ENCODE data around the gene OR9G1.
"Not testable (repeated sequence)": the region's sequence is repeated elsewhere in the genome, so short reads cannot be mapped to it uniquely, and the experiment has no call there.

- not testable (repeated sequence) for TF ChIP-seq ATF2 (CRISPR knock-in tag; IDR thresholded peaks at IDR 0.05); ZNF140 (CRISPR knock-in tag; IDR thresholded peaks at IDR 0.05); PPARD (CRISPR knock-in tag; IDR thresholded peaks at IDR 0.05); ETV6 (IDR thresholded peaks at IDR 0.05; ENCODE audit: borderline replicate concordance in 1 of 2, low read depth in 2 of 2, low read length in 1 of 2); ETV6 (CRISPR knock-in tag; IDR thresholded peaks at IDR 0.05; ENCODE audit: borderline replicate concordance); MBD2 (IDR thresholded peaks at IDR 0.05; ENCODE audit: borderline replicate concordance, low read depth); CTCF (IDR thresholded peaks at IDR 0.05 in 2 of 3, conservative IDR thresholded peaks at IDR 0.05 in 1 of 3; ENCODE audit: insufficient read depth in 2 of 3, low read depth in 1 of 3, low read length in 3 of 3); HMG20B (CRISPR knock-in tag; IDR thresholded peaks at IDR 0.05); SRF (CRISPR knock-in tag; IDR thresholded peaks at IDR 0.05); FOXM1 (IDR thresholded peaks at IDR 0.05; ENCODE audit: low read depth); FOXM1 (CRISPR knock-in tag; IDR thresholded peaks at IDR 0.05; ENCODE audit: low read depth); EZH2 (IDR thresholded peaks at IDR 0.05; ENCODE audit: borderline replicate concordance, low read depth, low read length); E2F6 (IDR thresholded peaks at IDR 0.05; ENCODE audit: borderline replicate concordance in 1 of 2, extremely low read depth in 1 of 2, insufficient read depth in 1 of 2, insufficient read length in 1 of 2, low read depth in 1 of 2, low read length in 1 of 2, poor library complexity in 1 of 2, severe bottlenecking in 1 of 2); ZBTB8A (IDR thresholded peaks at IDR 0.05; ENCODE audit: partially characterized antibody); LEF1 (IDR thresholded peaks at IDR 0.05)
These were observed 7.7 kb upstream of the OR9G1 start for GRCh38 chr11:56691179-56691578.

Data from K562 (cell line).